Measurements from ENCODE around the gene TNS3. TPM values are rescaled to one million over a fixed set of nuclear protein-coding genes. Genes with fewer than 3 reads are reported as not detected.

TNS3 gene
- total RNA-seq, 1 experiment from 2014 or later, result 143 TPM

DNA sequence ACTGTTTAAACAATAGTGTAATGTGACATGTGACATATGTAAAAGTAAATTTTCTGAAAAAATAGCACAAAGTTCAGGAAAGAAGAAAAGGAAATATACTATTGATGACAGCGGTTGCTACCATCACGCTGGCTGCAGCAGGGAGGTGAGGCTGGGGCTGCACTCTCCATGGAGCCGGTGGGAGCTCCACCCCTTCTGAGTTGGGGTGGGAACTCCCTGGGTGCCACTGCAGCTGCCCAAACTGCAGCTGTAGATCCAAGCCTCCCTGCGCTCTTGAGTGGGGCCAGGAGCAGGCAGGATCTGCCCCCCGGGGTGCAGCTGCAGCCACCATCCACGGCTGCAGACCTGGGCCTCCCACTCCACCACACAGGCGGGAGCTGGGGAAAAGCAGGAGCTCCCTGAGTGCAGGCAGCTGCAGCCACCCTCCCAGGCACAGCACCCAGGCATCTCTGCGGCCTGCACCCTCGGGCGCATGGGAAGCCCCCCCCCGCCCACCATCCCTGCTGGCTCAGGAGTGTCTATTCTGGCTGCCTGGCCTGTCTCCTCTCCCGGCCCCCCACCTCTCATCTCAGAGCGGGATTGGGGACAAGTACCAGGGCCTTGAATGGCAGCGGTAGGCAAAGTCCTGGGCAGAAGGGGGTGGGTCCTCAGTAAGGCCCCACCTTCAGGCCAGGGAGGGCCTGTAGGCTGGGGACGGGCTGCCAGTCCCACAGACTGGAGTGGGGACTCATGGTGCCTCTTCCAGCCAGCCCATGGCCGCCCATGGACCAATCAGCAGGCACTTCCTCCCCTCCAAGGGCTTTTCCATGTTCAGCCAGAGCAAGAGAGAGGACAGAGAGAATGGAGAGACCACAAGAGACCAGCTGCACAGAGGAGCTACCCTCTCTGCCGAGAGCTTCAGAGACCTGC lies 50.1 kb downstream of the TNS3 start:
- Histone ChIP-seq H4K20me1 (ENCODE audit: insufficient read depth) (peaks cover 49% of the 10 kb centered on the region), H3K36me3 (ENCODE audit: low read depth) (peaks cover 33% of the 10 kb centered on the region), H3K4me2 (no peak overlapping the region), H3F3A (ENCODE audit: insufficient read depth, low read depth) (peaks cover 50% of the 10 kb centered on the region), H3K9me2 (ENCODE audit: insufficient read depth) (no peaks in the 10 kb centered on the region), H3K9me3 (ENCODE audit: insufficient read depth, low read depth) (peaks cover 4% of the 10 kb centered on the region; the same call in 1 of the 2 replicates), H3K4me1 (replicated peaks; ENCODE audit: insufficient read depth) (peaks cover 63% of the 10 kb centered on the region), H2AFZ (no peak overlapping the region), H3K79me2 (ENCODE audit: low read depth) (peaks cover 92% of the 10 kb centered on the region), H3K4me3 (no peak overlapping the region), H3K27ac (no peak overlapping the region), H3K27me3 (ENCODE audit: insufficient read depth, low read depth) (no peaks in the 10 kb centered on the region)
- POLR2A ChIA-PET (ENCODE audit: unreplicated experiment), result interaction anchor here (0.6 kb wide), 2 partner anchors 57 to 468 kb away, joined by 4 to 5 read pairs; no protein-coding TSS in a partner anchor
- intact Hi-C loops (cut with micrococcal nuclease; ENCODE audit: unreplicated experiment), result loop anchor here (5.0 kb wide), 1 partner anchor 95 kb away; no protein-coding TSS in a partner anchor
- BruUV-seq (replicated peaks), result no TSS peak
- TF ChIP-seq CTCF (conservative IDR thresholded peaks at IDR 0.05), result no peak
- TF ChIP-seq EZH2 (IDR thresholded peaks at IDR 0.05; ENCODE audit: low read depth), result no peak
- CTCF ChIA-PET, result interaction anchor here (0.6 kb wide), 2 partner anchors 54 to 317 kb away, joined by 3 read pairs; no protein-coding TSS in a partner anchor
- DNase-seq, result no peak

- Histone ChIP-seq H3K36me3 (ENCODE audit: low read depth) (peaks cover 49% of the 10 kb centered on the region), H3K4me3 (no peak overlapping the region), H3K27me3 (ENCODE audit: insufficient read depth, low read depth) (no peaks in the 10 kb centered on the region), H3K79me2 (ENCODE audit: low read depth) (peaks cover 92% of the 10 kb centered on the region), H3K9me3 (ENCODE audit: insufficient read depth, low read depth) (peaks cover 4% of the 10 kb centered on the region; the same call in 1 of the 2 replicates), H3K4me1 (replicated peaks; ENCODE audit: insufficient read depth) (peaks cover 45% of the 10 kb centered on the region), H3K9me2 (ENCODE audit: insufficient read depth) (no peaks in the 10 kb centered on the region), H3K27ac (peak overlapping the region; percentile 33), H3F3A (ENCODE audit: insufficient read depth, low read depth) (peaks cover 49% of the 10 kb centered on the region), H3K4me2 (no peak overlapping the region), H2AFZ (no peak overlapping the region), H4K20me1 (ENCODE audit: insufficient read depth) (peaks cover 46% of the 10 kb centered on the region)
- no peak for TF ChIP-seq EZH2 (IDR thresholded peaks at IDR 0.05; ENCODE audit: low read depth)
- TF ChIP-seq CTCF (conservative IDR thresholded peaks at IDR 0.05), result no peak
- POLR2A ChIA-PET (ENCODE audit: unreplicated experiment), result interaction anchor here (0.6 kb wide), 2 partner anchors 32 to 254 kb away, joined by 10 to 34 read pairs; no protein-coding TSS in a partner anchor
- DNase-seq, result no peak
- intact Hi-C loops (cut with micrococcal nuclease; ENCODE audit: unreplicated experiment), result loop anchor here (5.0 kb wide), 1 partner anchor 93 kb away; no protein-coding TSS in a partner anchor
- CTCF ChIA-PET, result no interaction called here
- no TSS peak for BruUV-seq (replicated peaks)
Measured at GRCh38 chr7:47529826-47530555, 51.9 kb downstream of the TNS3 start.

DNA sequence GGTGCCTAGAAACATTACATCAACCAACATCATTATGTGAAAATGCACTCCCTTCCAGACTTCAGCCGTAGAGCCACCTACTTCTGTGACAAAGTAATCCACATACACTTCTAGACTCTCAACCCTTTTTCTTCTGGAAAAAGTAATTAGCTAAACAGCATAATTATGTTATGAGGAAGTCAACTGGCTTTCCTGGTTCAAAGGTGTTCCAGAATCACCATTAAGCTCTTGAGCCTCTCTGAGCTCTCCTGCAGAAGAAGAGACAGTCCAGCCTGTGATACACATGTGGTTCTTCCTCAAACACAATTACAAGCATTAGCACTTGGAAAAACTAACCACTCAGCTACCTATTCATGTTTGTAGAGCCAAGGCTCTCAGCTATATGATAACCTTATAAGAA lies 52.5 kb downstream of the TNS3 start:
- H3K9me2 ChIP-seq (ENCODE audit: insufficient read depth), result no peaks in the 10 kb centered on the region
- peaks cover 46% of the 10 kb centered on the region for H3F3A ChIP-seq (ENCODE audit: insufficient read depth, low read depth)
- H3K27me3 ChIP-seq (ENCODE audit: insufficient read depth, low read depth), result no peaks in the 10 kb centered on the region
- no peak overlapping the region for H3K4me3 ChIP-seq
- no peak for DNase-seq
- peak overlapping the region; percentile 33 for H3K27ac ChIP-seq
- no peak for TF ChIP-seq CTCF (conservative IDR thresholded peaks at IDR 0.05)
- no peak for TF ChIP-seq EZH2 (IDR thresholded peaks at IDR 0.05; ENCODE audit: low read depth)
- H3K4me2 ChIP-seq, result no peak overlapping the region
- peaks cover 4% of the 10 kb centered on the region; the same call in 1 of the 2 replicates for H3K9me3 ChIP-seq (ENCODE audit: insufficient read depth, low read depth)
- no peak overlapping the region for H2AFZ ChIP-seq
- no TSS peak for BruUV-seq (replicated peaks)
- ChIA-PET POLR2A (ENCODE audit: unreplicated experiment) (interaction anchor here (0.6 kb wide), 2 partner anchors 33 to 255 kb away, joined by 10 to 34 read pairs; no protein-coding TSS in a partner anchor), CTCF (no interaction called here)
- intact Hi-C loops (cut with micrococcal nuclease; ENCODE audit: unreplicated experiment), result no loop called here
- peaks cover 90% of the 10 kb centered on the region for H3K79me2 ChIP-seq (ENCODE audit: low read depth)
- peaks cover 51% of the 10 kb centered on the region for H3K36me3 ChIP-seq (ENCODE audit: low read depth)
- peaks cover 42% of the 10 kb centered on the region for H4K20me1 ChIP-seq (ENCODE audit: insufficient read depth)
- H3K4me1 ChIP-seq (replicated peaks; ENCODE audit: insufficient read depth), result peaks cover 39% of the 10 kb centered on the region
